ENCODE data around the gene AUTS2.
A peak's percentile ranks its signal among the peaks of the same experiment; 100 is the strongest.

AUTS2 gene

DNA sequence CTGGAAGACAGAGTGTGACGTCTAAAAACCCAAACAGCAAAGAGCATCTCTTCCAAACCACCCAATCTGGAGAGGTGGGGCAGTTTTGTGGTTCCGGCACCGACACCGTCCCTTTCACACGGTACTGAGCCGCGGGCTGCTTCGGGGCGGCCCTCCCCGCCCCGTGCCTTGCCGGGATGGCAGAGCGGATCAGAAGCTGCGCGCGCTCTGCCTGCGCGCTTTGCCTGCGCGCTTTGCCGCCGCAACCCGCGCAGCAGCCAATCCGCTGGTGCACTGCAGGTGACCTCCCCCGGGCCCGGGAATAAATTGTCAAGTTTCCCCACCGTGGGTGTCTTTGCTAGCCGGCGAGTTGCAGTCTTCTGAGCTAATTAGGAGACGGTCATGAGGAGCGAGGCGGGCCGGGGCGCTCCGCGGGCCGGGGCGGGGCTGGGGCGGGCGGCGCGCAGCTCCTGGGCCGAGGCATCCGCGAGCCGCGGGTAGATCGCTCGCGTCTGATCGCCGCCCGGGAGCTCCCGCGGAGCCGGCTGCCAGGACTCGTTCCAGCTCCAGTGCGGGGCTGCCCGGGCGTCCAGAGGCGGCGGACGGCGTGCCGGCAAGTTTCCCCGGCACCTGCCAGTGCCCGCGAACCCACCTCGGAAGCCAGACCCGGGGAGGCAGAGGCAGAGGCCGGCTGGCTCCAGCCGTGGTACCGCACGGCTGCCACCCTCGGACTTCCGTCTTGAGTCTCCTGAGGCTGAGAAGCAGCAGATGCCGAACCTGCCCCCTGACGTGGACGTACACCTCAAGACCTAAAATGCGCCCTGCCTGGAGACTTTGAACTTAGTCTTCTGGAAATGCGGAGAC, 997.7 kb downstream of the AUTS2 start:
- Histone ChIP-seq H3K27me3 (ENCODE audit: low read length) (no peaks in the 10 kb centered on the region), H3K4me2 (ENCODE audit: low read depth, low read length, poor library complexity, severe bottlenecking) (peak overlapping the region; percentile 33), H3K27ac (ENCODE audit: low read depth, low read length) (no peak overlapping the region)

DNA sequence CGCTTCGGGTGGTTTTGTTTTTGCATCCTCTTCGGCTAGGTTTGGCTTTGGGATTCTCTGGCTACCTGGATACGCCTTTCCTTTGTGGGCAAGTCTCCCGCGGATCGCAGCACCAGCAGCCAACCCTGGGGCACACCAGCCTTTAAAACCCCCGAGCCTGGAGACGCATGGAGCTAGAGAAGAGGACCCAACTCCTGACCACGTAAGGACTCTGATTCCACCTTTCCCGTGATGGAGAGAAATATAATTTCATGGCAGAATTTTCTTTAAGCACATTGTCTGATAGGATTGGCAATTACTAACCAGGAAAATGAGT, 998.3 kb downstream of the AUTS2 start:
- Histone ChIP-seq H3K27me3 (ENCODE audit: low read length) (no peaks in the 10 kb centered on the region), H3K9me2 (replicated peaks; ENCODE audit: insufficient read depth, low read length) (no peaks in the 10 kb centered on the region), H3K9me3 (ENCODE audit: insufficient read depth, low read length) (no peaks in the 10 kb centered on the region; the same call in 1 of the 2 replicates), H3K4me3 (ENCODE audit: insufficient read depth, low read length, poor library complexity, severe bottlenecking) (peak overlapping the region; percentile 21), H3K4me2 (ENCODE audit: low read depth, low read length, poor library complexity, severe bottlenecking) (peak overlapping the region; percentile 33), H3K79me2 (ENCODE audit: insufficient read depth, low read length) (no peaks in the 10 kb centered on the region), H3K9ac (ENCODE audit: low read length) (no peak overlapping the region), H2AFZ (ENCODE audit: low read depth, low read length, severe bottlenecking) (no peak overlapping the region), H3F3A (ENCODE audit: insufficient read depth) (no peaks in the 10 kb centered on the region), H3K27ac (ENCODE audit: low read depth, low read length) (no peak overlapping the region), H4K20me1 (ENCODE audit: low read depth, low read length) (no peaks in the 10 kb centered on the region), H3K36me3 (ENCODE audit: low read length) (no peaks in the 10 kb centered on the region)
- TF ChIP-seq, protein P1, sequence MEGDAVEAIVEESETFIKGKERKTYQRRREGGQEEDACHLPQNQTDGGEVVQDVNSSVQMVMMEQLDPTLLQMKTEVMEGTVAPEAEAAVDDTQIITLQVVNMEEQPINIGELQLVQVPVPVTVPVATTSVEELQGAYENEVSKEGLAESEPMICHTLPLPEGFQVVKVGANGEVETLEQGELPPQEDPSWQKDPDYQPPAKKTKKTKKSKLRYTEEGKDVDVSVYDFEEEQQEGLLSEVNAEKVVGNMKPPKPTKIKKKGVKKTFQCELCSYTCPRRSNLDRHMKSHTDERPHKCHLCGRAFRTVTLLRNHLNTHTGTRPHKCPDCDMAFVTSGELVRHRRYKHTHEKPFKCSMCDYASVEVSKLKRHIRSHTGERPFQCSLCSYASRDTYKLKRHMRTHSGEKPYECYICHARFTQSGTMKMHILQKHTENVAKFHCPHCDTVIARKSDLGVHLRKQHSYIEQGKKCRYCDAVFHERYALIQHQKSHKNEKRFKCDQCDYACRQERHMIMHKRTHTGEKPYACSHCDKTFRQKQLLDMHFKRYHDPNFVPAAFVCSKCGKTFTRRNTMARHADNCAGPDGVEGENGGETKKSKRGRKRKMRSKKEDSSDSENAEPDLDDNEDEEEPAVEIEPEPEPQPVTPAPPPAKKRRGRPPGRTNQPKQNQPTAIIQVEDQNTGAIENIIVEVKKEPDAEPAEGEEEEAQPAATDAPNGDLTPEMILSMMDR (IDR thresholded peaks at IDR 0.05; ENCODE audit: insufficient read depth, low read length, poor library complexity, severe bottlenecking) = no peak
- no peak for TF ChIP-seq EZH2phosphoT487 (conservative IDR thresholded peaks at IDR 0.05; ENCODE audit: low read length)

More for the DNA sequence above, 997.7 kb downstream of the AUTS2 start:
- Histone ChIP-seq H3K9me2 (replicated peaks; ENCODE audit: insufficient read depth, low read length) (no peaks in the 10 kb centered on the region), H3K79me2 (ENCODE audit: insufficient read depth, low read length) (no peaks in the 10 kb centered on the region), H3K9me3 (ENCODE audit: insufficient read depth, low read length) (no peaks in the 10 kb centered on the region; the same call in 1 of the 2 replicates), H3K36me3 (ENCODE audit: low read length) (no peaks in the 10 kb centered on the region), H4K20me1 (ENCODE audit: low read depth, low read length) (no peaks in the 10 kb centered on the region), H3K4me3 (ENCODE audit: insufficient read depth, low read length, poor library complexity, severe bottlenecking) (peak overlapping the region; percentile 21), H3F3A (ENCODE audit: insufficient read depth) (no peaks in the 10 kb centered on the region), H2AFZ (ENCODE audit: low read depth, low read length, severe bottlenecking) (no peak overlapping the region), H3K9ac (ENCODE audit: low read length) (peak overlapping the region; percentile 1; the same call in 1 of the 2 replicates)
- TF ChIP-seq, protein P1 (IDR thresholded peaks at IDR 0.05; ENCODE audit: insufficient read depth, low read length, poor library complexity, severe bottlenecking) = no peak
- TF ChIP-seq EZH2phosphoT487 (conservative IDR thresholded peaks at IDR 0.05; ENCODE audit: low read length) = no peak

- Histone ChIP-seq H3K4me3 (ENCODE audit: insufficient read depth, low read length, poor library complexity, severe bottlenecking) (no peak overlapping the region), H3K27ac (ENCODE audit: low read depth, low read length) (no peak overlapping the region), H4K20me1 (ENCODE audit: low read depth, low read length) (no peaks in the 10 kb centered on the region), H3K27me3 (ENCODE audit: low read length) (no peaks in the 10 kb centered on the region), H2AFZ (ENCODE audit: low read depth, low read length, severe bottlenecking) (no peak overlapping the region), H3K9ac (ENCODE audit: low read length) (no peak overlapping the region), H3K79me2 (ENCODE audit: insufficient read depth, low read length) (no peaks in the 10 kb centered on the region), H3F3A (ENCODE audit: insufficient read depth) (no peaks in the 10 kb centered on the region), H3K9me2 (replicated peaks; ENCODE audit: insufficient read depth, low read length) (no peaks in the 10 kb centered on the region), H3K36me3 (ENCODE audit: low read length) (no peaks in the 10 kb centered on the region), H3K4me2 (ENCODE audit: low read depth, low read length, poor library complexity, severe bottlenecking) (no peak overlapping the region), H3K9me3 (ENCODE audit: insufficient read depth, low read length) (no peaks in the 10 kb centered on the region; the same call in 1 of the 2 replicates)
- TF ChIP-seq EZH2phosphoT487 (conservative IDR thresholded peaks at IDR 0.05; ENCODE audit: low read length) = no peak
- TF ChIP-seq, protein P1 (IDR thresholded peaks at IDR 0.05; ENCODE audit: insufficient read depth, low read length, poor library complexity, severe bottlenecking) = no peak
These were observed 998.8 kb downstream of the AUTS2 start for GRCh38 chr7:70597066-70597465.

Measured in SU-DHL-6 (cell line).